ENCODE data around the gene LBHD2. TPM values are rescaled to one million over a fixed set of nuclear protein-coding genes. Genes with fewer than 3 reads are reported as not detected.

The LBHD2 gene
- polyA plus RNA-seq, 1 donor (not counting 4 experiments of a cell fraction or from before 2014, with no cell fraction given), result not detected

DNA sequence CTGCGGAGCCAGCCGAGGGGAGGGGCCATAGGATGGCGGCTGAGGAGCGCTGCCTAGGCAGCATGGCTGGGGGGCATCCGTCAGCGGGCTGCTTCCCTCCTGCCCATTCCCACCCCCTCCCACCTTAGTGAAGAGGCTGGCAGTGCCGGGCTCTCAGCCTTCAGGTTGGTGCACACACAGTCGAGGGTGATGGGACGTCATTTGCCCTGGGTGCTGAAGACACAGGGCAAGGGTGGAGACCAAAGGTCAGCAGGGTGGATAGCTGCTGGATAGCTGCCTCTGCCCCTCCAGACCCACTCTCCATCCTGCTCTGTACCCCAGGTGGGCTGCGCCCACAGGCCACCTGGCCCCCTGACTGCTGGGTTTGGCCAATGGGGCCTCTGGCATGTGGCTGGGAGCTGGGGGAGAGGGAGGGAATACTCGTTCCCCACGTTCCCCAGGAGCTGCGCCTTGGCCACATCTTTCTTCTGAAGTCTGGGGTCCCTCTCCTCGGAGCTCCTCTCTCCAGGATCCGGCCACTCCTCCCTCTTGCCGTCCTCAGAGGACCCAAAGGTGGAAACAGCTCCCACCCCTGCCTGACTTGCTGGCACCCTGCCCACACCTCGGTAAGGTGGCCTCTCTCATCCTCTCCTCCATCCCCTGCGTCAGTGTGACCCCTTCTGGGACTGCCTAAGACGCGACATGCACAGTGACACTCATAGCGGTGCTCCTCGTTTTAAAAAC, 15.5 kb upstream of the LBHD2 start:
- H3K27ac ChIP-seq (ENCODE audit: control insufficient read depth, insufficient read depth, low read length), result no peak overlapping the region
- FAIRE-seq, result no peak
- H3K4me1 ChIP-seq (ENCODE audit: control insufficient read depth, extremely low read depth, insufficient read depth, low read length), result peaks cover 21% of the 10 kb centered on the region
- no peaks in the 10 kb centered on the region for H3K79me2 ChIP-seq (ENCODE audit: control insufficient read depth, insufficient read depth, low read length)
- TF ChIP-seq, protein P1, sequence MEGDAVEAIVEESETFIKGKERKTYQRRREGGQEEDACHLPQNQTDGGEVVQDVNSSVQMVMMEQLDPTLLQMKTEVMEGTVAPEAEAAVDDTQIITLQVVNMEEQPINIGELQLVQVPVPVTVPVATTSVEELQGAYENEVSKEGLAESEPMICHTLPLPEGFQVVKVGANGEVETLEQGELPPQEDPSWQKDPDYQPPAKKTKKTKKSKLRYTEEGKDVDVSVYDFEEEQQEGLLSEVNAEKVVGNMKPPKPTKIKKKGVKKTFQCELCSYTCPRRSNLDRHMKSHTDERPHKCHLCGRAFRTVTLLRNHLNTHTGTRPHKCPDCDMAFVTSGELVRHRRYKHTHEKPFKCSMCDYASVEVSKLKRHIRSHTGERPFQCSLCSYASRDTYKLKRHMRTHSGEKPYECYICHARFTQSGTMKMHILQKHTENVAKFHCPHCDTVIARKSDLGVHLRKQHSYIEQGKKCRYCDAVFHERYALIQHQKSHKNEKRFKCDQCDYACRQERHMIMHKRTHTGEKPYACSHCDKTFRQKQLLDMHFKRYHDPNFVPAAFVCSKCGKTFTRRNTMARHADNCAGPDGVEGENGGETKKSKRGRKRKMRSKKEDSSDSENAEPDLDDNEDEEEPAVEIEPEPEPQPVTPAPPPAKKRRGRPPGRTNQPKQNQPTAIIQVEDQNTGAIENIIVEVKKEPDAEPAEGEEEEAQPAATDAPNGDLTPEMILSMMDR (optimal IDR thresholded peaks at IDR 0.05 in 1 of 3, IDR thresholded peaks at IDR 0.05 in 1 of 3, conservative IDR thresholded peaks at IDR 0.05 in 1 of 3; ENCODE audit: extremely low read depth in 1 of 3, insufficient read depth in 2 of 3, low read length in 3 of 3), result no peak
- no peak for TF ChIP-seq EZH2 (IDR thresholded peaks at IDR 0.05; ENCODE audit: low read length)
- no peak overlapping the region for H3K9ac ChIP-seq (ENCODE audit: control insufficient read depth, extremely low read depth, insufficient read depth, low read length)
- no peak for DNase-seq (ENCODE audit: low read depth, low spot score)
- H2AFZ ChIP-seq (ENCODE audit: control insufficient read depth, low read length), result no peak overlapping the region
- H3K9me3 ChIP-seq (ENCODE audit: control insufficient read depth, low read depth, low read length), result no peaks in the 10 kb centered on the region
- H3K4me3 ChIP-seq (ENCODE audit: control insufficient read depth in 2 of 3, extremely low read depth in 1 of 3, insufficient read depth in 2 of 3, low read depth in 1 of 3, low read length in 3 of 3), result no peak overlapping the region
- H3K27me3 ChIP-seq (ENCODE audit: control insufficient read depth, extremely low read depth, insufficient read depth, low read length), result no peaks in the 10 kb centered on the region
- no peak overlapping the region for H3K4me2 ChIP-seq (ENCODE audit: control insufficient read depth, extremely low read depth, insufficient read depth, low read depth, low read length)
- dilution Hi-C loops (cut with MboI; ENCODE audit: extremely low pct_ligation_motif_present, low sequenced_read_pairs), result no loop called here
- H3K36me3 ChIP-seq (ENCODE audit: control insufficient read depth in 2 of 2, extremely low read depth in 1 of 2, insufficient read depth in 2 of 2, low read length in 2 of 2), result no peaks in the 10 kb centered on the region
- H4K20me1 ChIP-seq (ENCODE audit: control insufficient read depth, extremely low read depth, insufficient read depth, low read length), result no peaks in the 10 kb centered on the region
- H3K9me1 ChIP-seq (ENCODE audit: control insufficient read depth, extremely low read depth, insufficient read depth, low read length), result no peaks in the 10 kb centered on the region

DNA sequence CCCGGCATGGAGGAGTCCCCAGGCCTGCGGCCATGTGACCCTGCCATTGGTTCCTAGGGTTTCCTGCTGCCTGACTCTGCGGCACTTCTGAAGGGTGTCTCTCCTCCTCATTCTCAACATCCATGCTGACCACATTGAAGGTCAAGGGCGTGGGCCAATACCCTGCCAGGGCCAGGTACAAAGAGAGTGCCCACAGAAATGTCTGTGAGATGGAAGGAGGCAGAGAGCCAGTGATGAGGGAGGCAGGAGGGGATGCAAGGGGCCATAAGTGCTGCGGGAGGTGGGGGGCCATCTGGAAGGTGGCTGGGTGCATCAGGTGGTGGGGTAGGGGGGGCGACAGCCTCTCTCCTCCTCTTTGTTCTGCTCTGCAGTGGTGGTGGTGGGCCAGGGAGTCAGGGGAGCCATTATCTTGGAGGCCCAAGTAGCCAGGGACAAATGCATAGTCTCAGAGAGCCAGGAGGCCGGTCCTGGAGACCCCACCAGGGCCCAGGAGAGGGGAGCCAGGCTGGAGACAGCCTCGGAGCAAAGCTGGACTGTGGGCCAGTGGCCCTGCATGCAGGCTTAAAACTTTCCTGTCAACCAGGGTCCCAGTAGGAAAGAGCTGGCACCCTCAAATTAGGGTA, 13.6 kb upstream of the LBHD2 start:
- Histone ChIP-seq H3K27me3 (ENCODE audit: control insufficient read depth, extremely low read depth, insufficient read depth, low read length) (no peaks in the 10 kb centered on the region), H3K9me1 (ENCODE audit: control insufficient read depth, extremely low read depth, insufficient read depth, low read length) (no peaks in the 10 kb centered on the region), H3K4me1 (ENCODE audit: control insufficient read depth, extremely low read depth, insufficient read depth, low read length) (peaks cover 22% of the 10 kb centered on the region), H3K36me3 (ENCODE audit: control insufficient read depth in 2 of 2, extremely low read depth in 1 of 2, insufficient read depth in 2 of 2, low read length in 2 of 2) (no peaks in the 10 kb centered on the region), H3K4me3 (ENCODE audit: control insufficient read depth in 2 of 3, extremely low read depth in 1 of 3, insufficient read depth in 2 of 3, low read depth in 1 of 3, low read length in 3 of 3) (no peak overlapping the region), H3K9me3 (ENCODE audit: control insufficient read depth, low read depth, low read length) (no peaks in the 10 kb centered on the region), H4K20me1 (ENCODE audit: control insufficient read depth, extremely low read depth, insufficient read depth, low read length) (no peaks in the 10 kb centered on the region), H3K79me2 (ENCODE audit: control insufficient read depth, insufficient read depth, low read length) (no peaks in the 10 kb centered on the region), H3K9ac (ENCODE audit: control insufficient read depth, extremely low read depth, insufficient read depth, low read length) (no peak overlapping the region), H3K4me2 (ENCODE audit: control insufficient read depth, extremely low read depth, insufficient read depth, low read depth, low read length) (no peak overlapping the region), H2AFZ (ENCODE audit: control insufficient read depth, low read length) (no peak overlapping the region), H3K27ac (ENCODE audit: control insufficient read depth, insufficient read depth, low read length) (no peak overlapping the region)
- FAIRE-seq (no peak), DNase-seq (ENCODE audit: low read depth, low spot score) (no peak)
- TF ChIP-seq EZH2 (IDR thresholded peaks at IDR 0.05; ENCODE audit: low read length), result no peak
- TF ChIP-seq, protein P1 (optimal IDR thresholded peaks at IDR 0.05 in 1 of 3, IDR thresholded peaks at IDR 0.05 in 1 of 3, conservative IDR thresholded peaks at IDR 0.05 in 1 of 3; ENCODE audit: extremely low read depth in 1 of 3, insufficient read depth in 2 of 3, low read length in 3 of 3), result no peak
- dilution Hi-C loops (cut with MboI; ENCODE audit: extremely low pct_ligation_motif_present, low sequenced_read_pairs), result no loop called here

Measured in keratinocyte (primary cell).